A549 (cell line): Measurements from ENCODE around the gene CAMTA1.

ENCODE experiments used
- CBX8 ChIP-seq: fragments of 200-600 bp; sonication (generic); IDR thresholded peaks from 2 replicates; pipeline ENCODE4 v1.6.1; 2016
- CHD2 ChIP-seq: fragments of 150-350 bp; IDR thresholded peaks from 2 replicates; pipeline ENCODE4 v1.6.1; 2014; ENCODE audit warnings: low read length; ENCODE audit not compliant: partially characterized antibody
- CTCF ChIP-seq: fragments of >200 bp; sonication (Bioruptor Twin); formaldehyde crosslinking; IDR thresholded peaks from 3 replicates; pipeline ENCODE4 v1.5.1; 2016
- MAFK ChIP-seq: fragments of 450-650 bp; IDR thresholded peaks from 2 replicates; pipeline ENCODE4 v1.6.1; 2014; ENCODE audit not compliant: partially characterized antibody
- MAZ ChIP-seq: fragments of 150-350 bp; IDR thresholded peaks from 2 replicates; pipeline ENCODE4 v1.6.1; 2014; ENCODE audit warnings: antibody characterized with exemption, low read depth, low read length, borderline replicate concordance
- MYC ChIP-seq: IDR thresholded peaks from 2 replicates; pipeline ENCODE4 v1.6.1; 2012; ENCODE audit warnings: mild to moderate bottlenecking, inconsistent platforms, low read length, improper control_type of control experiment, borderline replicate concordance
- RFX5 ChIP-seq: fragments of 450-650 bp; IDR thresholded peaks from 2 replicates; pipeline ENCODE4 v1.7.1; 2014; ENCODE audit warnings: antibody characterized with exemption, mild to moderate bottlenecking, moderate library complexity
- USF2 ChIP-seq: fragments of 450-650 bp; IDR thresholded peaks from 2 replicates; pipeline ENCODE4 v1.6.1; 2014; ENCODE audit warnings: antibody characterized with exemption
- TF ChIP-seq, protein P1 (sequence below): fragments of 150-350 bp; IDR thresholded peaks from 2 replicates; pipeline ENCODE4 v1.6.1; 2014; ENCODE audit warnings: low read depth, mild to moderate bottlenecking, low read length

GRCh38 chr1:6790146-6790545 lies 4.9 kb downstream of the CAMTA1 start:
- no peak for TF ChIP-seq CTCF
- TF ChIP-seq, protein P1, sequence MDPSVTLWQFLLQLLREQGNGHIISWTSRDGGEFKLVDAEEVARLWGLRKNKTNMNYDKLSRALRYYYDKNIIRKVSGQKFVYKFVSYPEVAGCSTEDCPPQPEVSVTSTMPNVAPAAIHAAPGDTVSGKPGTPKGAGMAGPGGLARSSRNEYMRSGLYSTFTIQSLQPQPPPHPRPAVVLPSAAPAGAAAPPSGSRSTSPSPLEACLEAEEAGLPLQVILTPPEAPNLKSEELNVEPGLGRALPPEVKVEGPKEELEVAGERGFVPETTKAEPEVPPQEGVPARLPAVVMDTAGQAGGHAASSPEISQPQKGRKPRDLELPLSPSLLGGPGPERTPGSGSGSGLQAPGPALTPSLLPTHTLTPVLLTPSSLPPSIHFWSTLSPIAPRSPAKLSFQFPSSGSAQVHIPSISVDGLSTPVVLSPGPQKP = no peak
- TF ChIP-seq RFX5 = no peak
- no peak for TF ChIP-seq MAZ
- TF ChIP-seq CHD2 = no peak
- TF ChIP-seq MYC = no peak
- no peak for TF ChIP-seq USF2
- TF ChIP-seq MAFK = no peak
- no peak for TF ChIP-seq CBX8
